COR-L47 (cell line): ENCODE results near the gene PFKFB3.
"Not testable (repeated sequence)": the region's sequence is repeated elsewhere in the genome, so short reads cannot be mapped to it uniquely, and the experiment has no call there.

Experiments
- DNase-seq: peaks from one replicate; lab custom pipeline; 2025; lab: John Stamatoyannopoulos, UW

The PFKFB3 gene

DNA sequence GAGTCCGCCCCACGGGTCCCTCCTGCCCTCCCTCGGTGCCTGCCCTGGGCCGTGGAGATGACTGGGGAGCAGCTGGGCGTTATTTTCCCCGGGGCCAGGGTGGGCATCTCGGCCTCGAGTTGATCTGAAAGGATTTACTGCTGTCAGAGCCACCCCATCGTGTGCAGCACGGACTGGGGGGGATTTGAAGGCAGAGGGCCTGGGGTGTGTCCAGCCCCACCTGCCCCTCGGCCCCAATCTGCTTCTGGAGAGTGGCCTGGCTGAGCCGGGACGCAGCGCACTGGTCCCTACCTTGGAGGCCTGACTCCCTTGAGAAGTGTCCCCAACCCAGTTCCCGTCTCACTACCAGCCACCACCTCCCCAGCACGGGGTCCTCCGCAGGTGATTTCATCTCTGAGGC, 24.2 kb upstream of the PFKFB3 start:
- no peak for DNase-seq

DNA sequence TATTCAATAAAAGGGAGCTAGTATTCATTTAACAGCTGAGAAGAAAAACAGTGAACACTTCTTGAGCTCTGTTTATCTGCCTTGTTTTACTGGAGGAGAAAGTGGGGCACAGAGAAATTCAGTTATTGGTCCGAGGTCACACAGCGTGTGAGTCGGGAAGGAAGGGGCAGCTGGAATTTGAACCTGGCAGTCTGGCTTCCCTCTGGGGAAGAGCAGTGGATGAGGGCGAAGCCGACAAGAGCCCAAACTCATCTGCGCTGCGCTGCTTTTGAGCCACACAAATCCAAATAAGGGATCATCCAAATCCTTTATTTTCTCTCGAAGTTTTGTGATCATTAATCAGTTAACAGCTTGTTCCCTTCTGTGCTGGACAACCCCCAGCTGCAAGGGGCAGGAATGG, 23.7 kb upstream of the PFKFB3 start:
- DNase-seq: no peak

DNA sequence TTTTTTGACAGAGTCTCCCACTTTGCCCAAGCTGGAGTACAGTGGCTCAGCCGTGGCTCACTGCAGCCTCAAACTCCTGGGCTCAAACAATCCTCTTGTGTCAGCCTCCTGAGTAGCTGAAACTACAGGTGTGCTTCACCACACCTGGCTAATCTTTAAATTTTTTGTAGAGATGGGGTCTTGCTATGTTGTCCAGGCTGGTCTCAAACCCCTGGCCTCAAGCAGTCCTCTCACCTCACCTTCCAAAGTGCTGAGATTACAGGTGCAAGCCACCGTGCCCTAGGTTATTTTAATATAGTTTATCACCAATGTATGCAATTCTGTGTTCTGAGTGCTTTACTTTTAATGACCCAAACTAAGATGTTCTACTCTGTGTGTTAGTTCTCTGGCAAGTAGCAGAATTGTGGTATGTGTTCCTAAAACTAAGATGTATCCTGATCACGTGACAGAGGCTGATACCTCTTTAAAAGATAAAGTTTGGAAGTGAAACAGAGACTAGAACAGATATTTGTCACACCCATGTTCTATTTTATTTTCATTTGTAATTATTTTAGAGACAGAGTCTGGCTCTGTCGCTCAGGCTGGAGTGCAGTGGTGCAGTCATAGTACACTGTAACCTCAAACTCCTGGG, 22.1 kb upstream of the PFKFB3 start:
- no peak for DNase-seq

DNA sequence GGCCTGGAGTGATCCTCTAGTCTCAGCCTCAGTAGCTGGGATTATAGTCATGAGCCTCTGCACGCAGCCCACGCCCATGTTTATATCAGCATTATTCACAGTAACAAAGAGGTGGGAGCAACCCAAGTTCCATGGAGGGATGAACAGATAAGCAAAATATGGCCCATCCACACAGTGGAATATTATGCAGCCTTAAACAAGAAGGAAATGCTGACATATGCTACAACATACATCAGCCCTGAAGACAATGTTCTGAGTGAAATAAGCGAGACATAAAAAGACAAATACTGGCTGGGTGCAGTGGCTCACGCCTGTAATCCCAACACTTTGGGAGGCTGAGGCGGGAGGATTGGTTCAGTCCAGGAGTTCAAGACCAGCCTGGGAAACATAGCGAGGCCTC, 21.5 kb upstream of the PFKFB3 start:
- no peak for DNase-seq

DNA sequence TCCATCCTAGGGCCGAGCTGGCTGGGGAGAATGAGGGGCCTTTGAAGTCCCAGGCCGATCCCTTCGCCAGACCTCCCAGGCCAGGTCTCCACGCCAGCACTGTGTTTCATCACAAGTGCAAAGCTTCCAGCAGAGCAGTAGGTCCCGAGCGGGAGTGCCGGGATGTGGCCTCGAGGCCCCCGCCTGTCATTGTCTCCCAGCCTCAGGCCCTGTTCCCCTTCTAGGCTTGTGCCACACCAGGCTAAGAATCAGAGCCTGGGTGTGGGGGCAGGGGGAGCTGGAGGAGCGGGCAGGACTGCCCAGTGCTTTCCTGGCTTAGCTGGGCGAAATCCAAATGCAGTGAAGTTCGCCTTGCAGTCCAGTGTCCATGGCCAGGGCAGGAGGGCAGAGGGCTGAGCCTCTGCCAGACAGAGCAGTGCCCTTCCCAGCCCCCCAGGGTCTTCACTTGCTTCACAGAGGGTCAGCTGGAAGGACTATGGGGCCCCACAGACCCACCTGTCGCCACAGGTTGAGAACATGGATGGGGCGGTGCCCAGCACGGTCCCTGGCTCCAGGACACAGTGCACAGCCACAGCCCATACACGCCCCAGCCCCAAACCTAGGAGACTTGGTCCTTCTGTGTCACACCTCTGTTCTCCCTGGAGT, 20.2 kb upstream of the PFKFB3 start:
- no peak for DNase-seq

DNA sequence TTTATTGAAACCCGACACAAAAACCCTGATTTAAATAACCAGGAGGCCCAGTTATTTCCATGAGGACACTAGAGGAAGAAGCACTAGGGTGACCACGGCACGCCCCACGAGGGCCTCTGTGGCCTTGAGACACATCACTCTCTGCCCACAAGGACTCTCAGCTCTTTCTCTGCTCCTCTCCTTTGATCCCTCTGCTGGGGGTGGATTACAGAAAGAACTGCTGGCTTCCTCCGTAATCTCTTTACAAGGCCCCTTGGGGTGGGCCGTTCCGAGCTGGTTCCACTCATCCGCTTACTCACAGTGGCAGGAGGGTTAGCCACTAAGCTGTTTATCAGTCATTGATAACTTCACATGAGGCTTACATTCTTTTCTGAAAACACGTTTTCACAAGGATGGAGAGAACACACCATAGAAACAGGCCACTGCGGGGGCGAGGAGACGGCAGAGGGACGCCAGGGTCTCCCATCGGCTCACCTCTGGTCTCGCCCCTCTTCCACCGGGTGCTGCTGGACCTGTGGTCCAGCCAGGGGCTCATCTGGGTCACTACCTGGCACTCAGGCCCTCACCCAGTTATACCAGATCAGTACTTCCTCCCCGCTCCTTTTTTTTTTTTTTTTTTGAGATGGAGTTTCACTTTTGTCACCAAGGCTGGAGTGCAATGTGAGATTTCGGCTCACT, 17.6 kb upstream of the PFKFB3 start:
- DNase-seq: no peak

DNA sequence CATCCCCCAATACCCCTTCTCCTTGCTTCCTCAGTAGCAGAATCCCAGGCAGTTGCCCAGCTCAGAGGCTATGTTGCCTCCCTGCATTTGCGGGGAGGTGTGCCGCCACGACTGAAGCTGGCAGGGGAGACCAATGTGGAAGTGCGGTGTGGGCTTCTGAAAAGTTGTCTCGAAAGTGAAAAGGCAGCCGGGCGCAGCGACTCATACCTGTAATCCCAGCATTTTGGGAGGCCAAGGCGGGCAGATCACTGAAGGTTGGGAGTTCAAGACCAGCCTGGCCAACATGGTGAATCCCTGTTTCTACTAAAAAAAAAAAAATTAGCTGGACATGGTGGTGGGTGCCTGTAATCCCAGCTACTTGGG, 15.9 kb upstream of the PFKFB3 start:
- no peak for DNase-seq

DNA sequence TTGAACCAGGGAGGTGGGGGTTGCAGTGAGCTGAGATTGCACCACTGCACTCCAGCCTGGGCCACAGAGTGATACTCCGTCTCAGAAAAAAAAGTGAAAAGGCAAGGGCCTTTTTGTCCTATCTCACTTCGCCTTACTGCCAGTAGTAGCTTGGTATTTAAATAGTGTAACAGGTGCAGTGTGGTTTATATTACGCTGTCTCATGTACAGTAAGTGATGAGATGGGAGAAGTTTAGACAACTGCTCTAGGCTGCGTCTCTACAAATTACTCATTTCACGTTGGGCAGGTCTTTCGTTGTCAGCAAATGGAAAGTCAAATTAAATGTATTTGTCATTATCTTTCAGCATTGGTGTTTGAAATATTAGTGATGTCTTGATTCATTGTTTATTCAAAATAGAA, 15.5 kb upstream of the PFKFB3 start:
- no peak for DNase-seq

DNA sequence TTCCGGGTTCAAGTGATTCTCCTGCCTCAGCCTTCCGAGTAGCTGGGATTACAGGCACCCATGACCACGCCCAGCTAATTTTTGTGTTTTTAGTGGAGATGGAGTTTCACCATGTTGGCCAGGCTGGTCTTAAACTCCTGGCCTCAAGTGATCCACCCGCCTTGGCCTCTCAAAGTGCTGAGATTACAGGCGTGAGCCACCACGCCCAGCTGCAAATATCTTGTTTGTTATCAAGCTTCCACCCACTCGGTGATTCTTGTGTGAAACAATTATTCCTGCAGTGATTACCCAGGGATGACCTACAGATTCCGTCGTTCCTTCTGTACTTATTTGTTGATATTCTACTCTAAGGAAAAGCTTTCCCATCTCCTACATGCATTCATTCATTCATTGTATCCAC, 12.7 kb upstream of the PFKFB3 start:
- not testable (repeated sequence) for DNase-seq

DNA sequence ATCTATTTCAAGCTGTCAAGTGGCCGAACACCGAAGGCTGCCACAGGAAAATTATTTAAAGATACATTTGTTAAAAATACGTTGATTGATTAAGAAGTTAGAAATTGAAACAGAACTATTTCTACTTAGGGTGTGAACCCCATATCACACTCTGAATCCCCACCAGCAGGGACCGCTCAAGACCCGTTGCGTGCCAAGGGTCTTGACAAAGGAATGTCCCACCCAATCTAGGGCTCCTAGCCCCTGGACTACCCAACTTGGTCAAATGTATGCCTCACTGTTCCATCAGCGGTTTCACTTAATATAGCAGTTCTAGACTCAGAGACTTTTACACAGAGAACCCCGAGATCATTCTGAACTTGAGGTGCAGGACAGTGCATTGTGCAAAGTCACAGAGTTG, 11.6 kb upstream of the PFKFB3 start:
- DNase-seq: no peak

DNA sequence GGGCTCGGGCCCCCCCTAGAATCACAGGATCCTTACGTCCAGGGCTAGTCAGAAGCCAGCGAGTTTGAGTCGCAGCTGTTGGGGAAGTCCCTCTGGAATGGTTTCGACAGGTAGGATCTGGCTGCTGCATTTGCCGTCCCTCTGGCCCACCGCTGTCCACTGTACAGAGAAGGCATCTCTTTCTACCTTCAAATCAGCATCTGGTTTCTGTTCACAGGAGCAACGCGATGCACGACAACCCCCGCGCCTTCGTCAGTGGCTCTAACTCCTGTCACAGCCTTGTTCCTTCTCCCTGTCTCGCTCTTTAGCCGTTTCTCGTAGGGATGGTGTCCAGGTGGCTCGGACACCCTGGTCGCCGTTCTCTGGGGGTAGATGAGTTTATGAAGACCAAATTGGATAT, 11.2 kb upstream of the PFKFB3 start:
- DNase-seq: no peak

DNA sequence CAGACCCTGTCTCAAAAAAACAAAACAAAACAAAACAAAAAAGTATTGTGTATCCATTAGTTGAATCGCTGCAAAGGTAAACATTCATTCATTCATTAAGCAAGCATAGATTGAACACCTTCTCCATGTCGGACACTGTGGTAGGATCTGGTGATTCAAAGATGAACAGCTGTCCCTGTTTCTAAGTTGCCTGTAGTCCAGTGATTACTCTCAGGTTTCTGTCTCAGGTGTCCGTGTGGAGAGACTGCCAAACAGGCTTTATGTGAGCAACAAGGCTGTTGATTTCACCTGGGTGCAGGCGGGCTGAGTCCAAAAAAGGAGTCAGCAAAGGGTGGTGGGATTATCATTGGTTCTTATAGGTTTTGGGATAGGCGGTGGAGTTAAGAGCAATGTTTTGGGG, 9.4 kb upstream of the PFKFB3 start:
- not testable (repeated sequence) for DNase-seq

DNA sequence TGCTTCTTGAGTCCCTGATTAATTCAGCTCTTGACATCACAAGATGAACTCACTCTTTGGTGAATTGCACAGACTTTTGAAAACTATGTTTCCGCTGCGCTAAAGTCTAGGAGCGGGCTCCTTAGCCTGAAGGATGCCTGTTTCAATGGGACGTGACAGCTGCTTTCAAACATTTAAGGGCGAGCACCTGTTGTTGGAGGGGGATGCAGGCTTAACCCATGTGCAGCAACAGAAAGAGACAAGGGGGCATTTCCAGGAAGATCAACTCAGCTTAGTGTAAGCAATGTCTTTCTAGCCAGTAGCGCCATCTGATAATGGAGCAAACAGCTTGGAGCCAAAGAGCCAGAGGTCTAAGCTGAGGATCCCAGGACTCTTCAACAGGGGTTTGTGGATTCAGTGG, 8.4 kb upstream of the PFKFB3 start:
- no peak for DNase-seq

DNA sequence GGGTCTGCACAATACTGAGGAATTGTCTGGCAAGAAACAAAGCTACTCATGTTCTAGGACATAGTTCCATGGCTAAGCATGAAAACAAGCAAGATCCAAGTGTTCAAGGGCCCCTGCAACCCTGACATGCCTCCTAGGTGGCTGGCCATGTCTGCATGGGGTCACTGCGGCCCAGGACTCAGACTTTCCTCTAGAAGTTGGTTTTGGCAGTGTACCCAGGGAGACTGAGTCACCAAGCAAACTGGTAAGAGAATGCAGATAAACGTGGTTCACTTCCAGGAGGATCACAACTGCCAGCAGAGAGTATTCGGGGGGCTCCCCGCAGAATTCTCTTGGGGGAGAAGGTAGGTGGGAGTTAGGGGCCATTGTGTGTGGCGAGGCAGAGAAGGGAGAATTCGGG, 7.4 kb upstream of the PFKFB3 start:
- DNase-seq: no peak

DNA sequence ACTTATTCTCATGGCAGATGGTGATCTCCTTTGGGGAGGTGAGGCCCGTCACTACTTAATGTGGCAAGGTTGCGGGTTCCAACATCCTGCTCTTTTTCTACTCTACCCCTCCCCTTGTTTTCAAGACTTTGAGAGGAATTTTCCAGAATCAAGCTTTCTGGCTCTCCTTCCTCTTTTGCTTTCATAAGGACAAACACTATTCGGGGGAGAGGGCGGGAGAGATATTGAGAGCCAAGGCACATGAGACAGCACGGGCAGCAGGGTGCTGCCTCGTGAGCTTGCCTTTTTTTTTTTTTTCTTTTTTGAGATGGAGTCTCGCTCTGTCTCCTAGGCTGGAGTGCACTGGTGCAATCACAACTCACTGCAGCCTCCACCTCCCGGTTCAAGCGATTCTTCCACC, 6.9 kb upstream of the PFKFB3 start:
- DNase-seq: no peak

DNA sequence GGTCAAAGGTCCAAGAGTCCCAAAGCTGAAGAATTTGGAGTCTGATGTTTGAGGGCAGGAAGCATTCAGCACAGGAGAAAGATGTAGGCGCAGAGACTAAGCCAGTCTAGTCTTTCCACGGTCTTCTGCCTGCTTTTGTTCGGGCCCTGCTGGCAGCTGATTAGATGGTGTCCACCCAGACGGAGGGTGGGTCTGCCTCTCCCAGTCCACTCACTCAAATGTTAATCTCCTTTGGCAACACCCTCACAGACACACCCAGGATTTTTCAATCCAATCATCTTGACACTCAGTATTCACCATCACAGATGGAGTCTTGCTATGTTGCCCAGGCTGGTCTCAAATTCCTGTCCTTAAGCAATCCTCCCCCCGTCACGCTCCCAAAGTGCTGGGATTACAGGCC, 6.2 kb upstream of the PFKFB3 start:
- not testable (repeated sequence) for DNase-seq

DNA sequence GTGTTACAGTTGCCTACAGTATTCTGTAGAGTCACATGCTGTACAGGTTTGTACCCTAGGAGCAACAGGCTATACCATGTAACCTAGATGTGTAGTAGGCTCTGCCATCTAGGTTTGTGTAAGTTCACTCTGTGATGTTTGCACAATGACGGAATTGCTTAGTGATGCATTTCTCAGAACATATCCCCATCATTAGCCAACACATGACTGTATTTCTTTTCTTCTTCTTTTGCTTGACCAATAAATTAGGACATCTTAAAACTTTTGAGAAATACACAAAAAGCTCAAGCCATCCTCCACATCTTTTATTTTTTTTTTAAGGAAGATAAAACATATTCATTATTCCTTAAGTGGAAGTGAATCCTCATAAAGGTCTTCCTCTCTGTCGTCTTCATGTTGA, 5.4 kb upstream of the PFKFB3 start:
- DNase-seq: no peak

DNA sequence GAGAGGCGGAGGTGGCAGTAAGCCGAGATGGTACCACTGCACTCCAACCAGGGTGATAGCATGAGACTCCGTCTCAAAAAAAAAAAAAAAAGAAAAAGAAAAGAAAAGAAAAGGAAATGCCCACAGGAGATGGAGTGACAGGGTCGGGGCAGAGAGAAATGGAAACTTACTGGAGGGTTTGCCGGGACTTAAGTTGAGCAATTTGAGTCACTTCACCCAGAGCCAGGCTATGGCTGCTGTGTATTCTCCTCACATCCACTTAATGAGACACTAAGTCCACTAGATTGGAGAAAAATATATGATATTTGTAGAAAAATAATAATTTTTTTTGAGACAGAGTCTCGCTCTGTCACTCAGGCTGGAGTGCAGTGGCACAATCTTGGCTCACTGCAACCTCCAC, 4.6 kb upstream of the PFKFB3 start:
- DNase-seq: no peak

DNA sequence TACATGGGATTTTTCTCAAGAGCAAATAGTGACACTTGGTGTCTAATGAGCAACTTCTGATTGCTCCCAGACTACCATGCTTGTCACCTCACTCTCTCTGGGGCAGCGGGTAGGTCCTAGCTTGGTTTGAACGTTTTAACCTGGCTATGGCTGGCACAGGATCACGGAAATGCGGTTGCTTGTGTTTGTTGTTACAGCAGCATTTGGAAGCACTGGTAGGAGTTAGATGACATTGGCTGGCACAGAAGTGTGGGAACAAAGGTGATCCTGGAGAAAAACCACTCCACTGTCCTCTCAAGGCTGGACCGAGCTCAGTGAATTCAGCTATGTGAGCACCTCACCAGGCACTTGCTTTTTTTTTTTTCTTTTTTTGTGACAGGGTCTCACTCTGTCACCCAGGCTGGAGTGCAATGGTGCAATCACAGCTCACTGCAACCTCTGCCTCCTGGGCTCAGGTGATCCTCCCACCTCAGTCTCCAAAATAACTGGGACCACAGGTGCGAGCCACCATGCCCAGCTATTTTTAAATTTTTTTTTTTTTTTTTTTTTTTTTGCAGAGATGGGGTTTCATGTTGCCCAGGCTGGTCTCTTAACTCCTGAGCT, 3.5 kb upstream of the PFKFB3 start:
- DNase-seq: no peak

DNA sequence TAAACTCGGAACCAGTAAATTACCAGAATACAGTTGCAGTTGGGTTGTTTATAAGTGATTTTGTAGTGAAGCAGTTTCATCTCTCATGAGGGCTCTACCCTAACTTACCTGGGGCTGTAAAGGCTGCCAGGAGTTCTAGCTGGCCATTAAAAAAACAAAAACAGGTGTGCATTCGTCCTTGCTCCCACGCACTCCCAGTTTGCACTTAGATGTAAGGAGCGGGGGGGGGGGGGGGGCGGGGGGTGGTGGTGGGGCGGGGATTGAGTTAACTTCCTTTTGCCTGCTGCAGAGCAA, 2.3 kb upstream of the PFKFB3 start:
- no peak for DNase-seq

DNA sequence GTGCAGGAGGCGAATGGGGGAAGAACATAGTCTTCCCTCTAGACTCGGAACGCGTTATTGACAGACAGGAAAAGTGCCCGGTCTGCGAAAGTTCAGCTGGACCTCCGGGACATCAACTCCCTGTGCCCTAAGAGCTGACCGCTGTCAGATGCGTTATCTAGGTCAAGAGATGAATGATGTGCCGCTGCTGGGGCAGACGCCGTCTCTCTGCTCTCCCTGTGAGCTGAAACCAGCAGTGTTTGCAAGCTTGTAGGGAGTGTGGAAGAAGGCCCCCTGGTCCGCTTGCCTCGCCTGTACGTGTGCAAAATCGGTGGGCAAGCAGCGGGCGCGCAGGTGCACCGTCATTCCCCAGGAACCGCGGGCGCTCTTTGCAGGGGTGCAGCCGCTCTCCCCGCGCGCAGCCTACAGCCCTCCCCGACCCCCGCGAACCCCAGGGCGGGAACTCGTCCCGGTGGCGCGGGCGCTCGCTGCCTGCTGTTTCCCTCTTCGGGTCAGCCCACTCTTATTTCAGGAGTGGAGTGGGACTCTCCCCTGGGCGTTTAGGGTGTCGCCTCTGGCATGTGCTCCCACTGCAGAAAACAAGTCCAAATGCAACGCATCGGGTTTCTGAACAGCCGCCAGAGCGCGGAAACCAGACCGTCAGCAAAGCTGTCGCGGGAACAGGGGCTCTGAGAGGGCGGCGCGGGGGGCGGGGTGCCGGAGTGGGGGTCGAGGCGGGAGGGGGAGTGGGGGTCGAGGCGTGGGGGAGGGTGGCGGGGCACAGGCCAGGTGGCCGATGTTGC, 1.8 kb upstream of the PFKFB3 start:
- no peak for DNase-seq

DNA sequence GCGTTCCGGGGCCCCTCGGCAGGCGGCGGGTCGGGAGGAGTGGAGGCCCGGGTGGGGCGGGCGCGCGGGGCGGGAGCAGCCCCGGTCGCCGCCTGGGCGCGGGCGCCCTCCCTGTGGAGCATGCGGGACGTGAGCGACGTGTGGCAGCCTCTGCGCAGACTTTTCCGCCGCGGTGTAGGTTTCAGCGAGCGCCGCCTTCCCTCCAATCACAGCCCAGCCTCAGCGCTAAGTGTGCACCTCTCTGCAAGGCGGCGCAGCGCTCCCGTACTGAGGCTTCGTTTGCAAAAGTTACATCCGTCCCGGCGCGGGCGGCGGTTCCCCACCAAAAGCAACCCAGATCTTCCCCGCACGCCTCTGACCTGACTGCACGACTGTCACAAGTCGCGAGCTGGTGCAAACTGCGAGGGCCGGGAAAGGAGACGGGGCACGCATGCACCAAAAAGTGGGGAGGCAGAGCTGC, 1.2 kb upstream of the PFKFB3 start:
- no peak for DNase-seq
